ENCODE measurements around the gene PPP1CA.

DNA sequence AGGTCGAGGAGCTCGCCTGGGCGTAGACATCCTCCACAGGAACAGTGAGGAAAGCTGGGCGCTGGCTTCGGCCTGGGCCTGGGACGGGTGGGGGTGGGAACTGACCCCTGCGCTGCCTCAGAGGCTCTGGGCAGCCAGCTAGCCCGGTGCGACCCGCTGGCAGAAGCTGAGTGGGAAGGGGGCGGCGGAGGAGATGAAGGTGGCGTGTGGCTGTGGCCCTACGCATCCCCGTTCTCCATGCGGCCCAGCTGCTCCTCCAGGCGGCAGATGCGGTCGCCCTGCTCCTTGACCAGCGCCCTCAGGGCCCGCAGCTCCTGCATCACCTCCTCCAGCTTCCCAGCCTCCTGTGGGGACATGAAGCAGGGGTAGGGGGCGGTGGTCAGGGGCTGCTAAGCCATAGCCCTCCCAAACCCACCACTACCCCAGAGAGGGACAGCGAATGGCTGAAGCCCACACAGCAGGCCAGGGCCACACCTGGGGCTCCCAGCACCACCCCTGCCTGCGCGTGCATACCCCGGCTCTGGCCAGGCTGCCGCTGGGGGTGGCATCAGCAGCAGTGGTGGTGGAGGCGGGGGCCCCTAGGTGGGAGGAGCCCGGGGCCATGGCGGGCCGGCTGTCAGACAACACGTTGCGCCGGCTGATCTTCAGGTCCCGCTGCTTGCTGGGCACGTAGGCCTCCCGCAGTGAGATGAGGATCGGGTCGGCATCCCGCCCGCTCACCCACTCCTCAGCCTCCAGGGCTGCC lies 36.7 kb upstream of the PPP1CA start:
- TF ChIP-seq, protein P1, sequence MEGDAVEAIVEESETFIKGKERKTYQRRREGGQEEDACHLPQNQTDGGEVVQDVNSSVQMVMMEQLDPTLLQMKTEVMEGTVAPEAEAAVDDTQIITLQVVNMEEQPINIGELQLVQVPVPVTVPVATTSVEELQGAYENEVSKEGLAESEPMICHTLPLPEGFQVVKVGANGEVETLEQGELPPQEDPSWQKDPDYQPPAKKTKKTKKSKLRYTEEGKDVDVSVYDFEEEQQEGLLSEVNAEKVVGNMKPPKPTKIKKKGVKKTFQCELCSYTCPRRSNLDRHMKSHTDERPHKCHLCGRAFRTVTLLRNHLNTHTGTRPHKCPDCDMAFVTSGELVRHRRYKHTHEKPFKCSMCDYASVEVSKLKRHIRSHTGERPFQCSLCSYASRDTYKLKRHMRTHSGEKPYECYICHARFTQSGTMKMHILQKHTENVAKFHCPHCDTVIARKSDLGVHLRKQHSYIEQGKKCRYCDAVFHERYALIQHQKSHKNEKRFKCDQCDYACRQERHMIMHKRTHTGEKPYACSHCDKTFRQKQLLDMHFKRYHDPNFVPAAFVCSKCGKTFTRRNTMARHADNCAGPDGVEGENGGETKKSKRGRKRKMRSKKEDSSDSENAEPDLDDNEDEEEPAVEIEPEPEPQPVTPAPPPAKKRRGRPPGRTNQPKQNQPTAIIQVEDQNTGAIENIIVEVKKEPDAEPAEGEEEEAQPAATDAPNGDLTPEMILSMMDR (IDR thresholded peaks at IDR 0.05): no peak
- no peak for TF ChIP-seq POLR2A (IDR thresholded peaks at IDR 0.05)
